KBM-7 (cell line): Measurements from ENCODE around the gene RPL31.

ENCODE experiments used
- DNase-seq: peaks from one replicate; pipeline ENCODE4 v3.0.0-alpha.2; 2015
- in situ Hi-C: fragments of 300-500 bp; cut with MboI; formaldehyde crosslinking; loops from 2 replicates; pipeline ENCODE4 v1.14.3; 2020; ENCODE audit warnings: low sequenced_read_pairs, low pct_unique_long_range_greater_than_20kb, mixed read lengths

The RPL31 gene

DNA sequence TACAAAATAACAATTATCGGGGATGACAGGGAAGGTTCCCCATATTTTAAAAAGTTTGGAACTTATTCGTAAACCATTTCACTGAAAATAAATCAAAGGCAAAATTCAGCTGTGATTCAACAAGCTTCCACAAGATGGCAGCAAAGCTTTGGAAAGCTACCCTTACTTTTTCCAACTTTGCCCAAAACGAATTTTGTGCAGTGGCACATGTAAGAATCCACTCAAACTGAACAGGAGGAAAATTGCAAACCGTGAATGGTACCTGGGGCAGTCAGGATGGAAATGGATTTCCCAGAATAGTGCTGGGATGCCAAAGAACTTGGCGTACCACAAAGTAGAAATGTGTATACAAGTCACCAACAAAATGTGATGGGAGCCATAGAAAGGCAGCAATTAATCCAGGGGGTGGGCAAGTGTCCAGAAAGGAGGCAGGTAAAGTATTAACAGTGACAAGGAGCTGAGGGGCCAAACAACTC, 10.7 kb downstream of the RPL31 start:
- DNase-seq, result peak; percentile 73
- in situ Hi-C loops, result no loop called here

DNA sequence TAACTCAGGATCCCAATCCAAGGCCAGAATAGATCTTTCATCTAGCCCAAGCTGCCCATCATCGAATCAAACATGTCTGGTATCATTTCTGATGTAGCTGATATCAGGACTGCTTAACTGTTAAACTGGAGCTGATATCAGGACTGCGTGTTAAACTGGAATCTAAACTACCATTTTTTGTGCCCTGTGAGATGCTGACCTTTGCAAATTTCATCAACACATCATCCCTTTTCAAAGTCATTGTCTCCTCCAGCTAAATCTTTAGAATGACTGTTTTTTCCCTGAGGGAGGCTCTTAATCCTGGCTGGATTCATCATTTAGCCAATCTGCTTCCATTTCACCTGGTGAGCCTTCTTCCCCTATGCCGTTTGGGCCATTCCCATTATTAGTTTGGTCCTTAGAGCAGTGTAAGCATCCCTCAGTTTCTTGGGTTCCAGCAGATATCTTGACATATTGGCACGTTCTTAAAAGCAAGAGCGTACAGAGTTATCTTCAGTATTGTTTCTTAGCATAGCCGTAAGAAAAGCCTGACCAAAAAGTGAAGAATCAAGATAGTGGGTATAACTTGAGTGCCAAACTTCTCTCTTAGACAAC, 12.3 kb downstream of the RPL31 start:
- DNase-seq, result no peak
- in situ Hi-C loops, result no loop called here

DNA sequence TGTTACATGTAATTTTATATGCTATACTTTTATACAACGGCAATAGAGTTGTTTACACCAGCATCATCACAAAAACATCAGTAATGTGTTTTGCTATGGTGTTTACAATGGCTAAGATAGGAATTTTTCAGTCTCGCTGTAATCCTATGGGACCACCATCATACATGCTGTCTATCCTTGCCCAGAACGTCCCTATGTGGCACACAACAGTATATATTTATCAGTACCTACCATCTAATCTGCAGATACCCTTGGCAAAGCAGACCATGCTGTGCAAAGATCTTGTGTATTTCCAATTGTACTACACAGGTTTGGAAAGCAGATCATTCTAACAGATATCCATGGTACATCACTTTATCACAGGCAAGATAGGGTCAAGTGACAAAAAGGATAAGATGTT, 15.3 kb downstream of the RPL31 start:
- no peak for DNase-seq
- in situ Hi-C loops, result no loop called here

DNA sequence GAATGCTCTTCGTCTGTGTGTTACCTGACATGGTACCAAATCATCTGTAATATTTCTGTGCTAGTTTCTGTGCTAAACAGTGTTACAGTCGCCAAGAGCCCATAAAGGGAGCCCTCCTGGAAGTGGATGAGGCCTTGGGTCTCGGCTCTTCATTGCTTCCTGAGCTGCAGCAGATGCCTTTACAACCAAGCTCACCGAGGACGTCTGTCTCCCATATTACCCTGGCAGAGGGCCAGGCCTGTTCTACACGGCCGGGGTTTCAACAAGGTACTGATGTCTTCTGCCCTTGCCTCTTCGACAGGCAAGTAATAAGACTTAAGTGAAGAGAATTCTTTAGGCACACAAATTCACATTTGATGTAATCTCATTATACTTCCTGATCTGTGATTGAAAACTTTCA, 16.8 kb downstream of the RPL31 start:
- no peak for DNase-seq
- in situ Hi-C loops, result no loop called here

DNA sequence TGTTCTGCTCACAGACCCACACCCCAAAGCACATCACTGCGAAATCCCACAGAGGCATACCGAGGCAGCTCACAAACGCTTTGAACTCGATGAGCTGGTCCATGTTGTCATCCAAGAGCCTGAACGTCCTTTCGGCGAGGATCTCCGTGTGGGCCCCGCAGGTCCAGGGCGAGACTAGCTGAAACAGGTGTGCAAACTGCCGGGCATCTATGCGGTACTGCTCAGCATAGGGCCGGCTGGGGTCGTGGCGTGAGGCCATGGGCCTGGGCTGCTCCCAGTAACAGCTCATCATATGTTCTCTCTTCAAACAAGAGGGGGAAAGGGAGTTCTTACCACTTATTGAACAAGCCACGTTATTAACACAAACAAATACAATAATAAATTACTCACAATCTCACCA, 20.1 kb downstream of the RPL31 start:
- in situ Hi-C loops, result loop anchor here (10.0 kb wide), 1 partner anchor 133 kb away; the partner anchor contains the start of gene TBC1D8
- DNase-seq, result no peak

DNA sequence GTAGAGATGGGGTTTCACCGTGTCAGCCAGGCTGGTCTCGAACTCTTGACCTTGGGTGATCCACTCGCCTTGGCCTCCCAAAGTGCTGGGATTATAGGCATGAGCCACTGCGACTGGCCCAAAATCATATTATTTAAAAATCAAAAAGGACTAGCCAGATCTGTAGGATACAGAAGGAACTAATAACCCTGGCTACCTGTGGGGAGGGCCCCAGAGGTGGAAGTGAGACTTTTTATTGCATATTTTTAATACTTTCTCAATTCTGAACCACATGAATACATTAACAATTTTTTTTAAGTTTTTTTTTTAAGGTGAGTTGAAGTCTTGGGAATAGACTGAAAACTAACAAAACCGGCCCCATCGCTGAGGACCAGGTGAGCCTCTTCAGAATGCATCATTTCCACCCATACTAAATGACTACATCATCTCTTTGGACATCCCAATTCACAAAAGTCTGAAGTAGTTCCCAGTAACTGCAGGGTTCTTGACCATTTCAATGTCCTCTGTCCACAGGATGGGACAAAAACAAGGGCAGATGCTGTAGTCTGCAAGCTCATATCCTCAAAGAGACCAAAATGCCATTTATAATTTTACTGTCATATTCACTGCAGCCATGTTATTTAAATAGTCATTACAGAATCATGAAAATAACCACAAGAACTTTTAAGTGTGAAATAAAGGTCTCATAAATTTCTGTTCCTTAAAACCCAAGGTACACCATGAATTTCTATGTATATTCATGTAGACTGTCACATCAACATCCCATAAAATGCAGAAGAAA, 21.4 kb downstream of the RPL31 start:
- in situ Hi-C loops, result loop anchor here (10.0 kb wide), 1 partner anchor 131 kb away; the partner anchor contains the start of gene TBC1D8
- no peak for DNase-seq

DNA sequence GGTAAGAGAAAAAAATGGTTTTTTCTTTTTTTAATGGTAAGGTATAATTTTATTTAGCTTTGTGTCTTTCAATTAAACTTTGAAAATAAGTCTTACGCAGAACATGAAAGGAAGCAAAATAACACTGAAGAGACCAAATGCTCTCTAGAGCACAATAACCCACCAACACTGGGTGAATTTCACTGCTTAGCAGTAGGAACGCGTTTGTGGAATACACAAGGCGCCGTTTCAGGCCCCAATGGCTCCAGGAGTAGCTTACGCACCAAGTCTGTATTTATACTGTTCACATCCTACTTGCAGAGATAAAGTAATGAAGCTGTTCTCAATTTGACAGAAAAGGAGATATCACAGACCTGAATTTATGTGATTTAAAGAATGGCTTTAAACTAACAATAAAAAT, 23.5 kb downstream of the RPL31 start:
- DNase-seq, result no peak
- in situ Hi-C loops, result loop anchor here (10.0 kb wide), 1 partner anchor 129 kb away; the partner anchor contains the start of gene TBC1D8

DNA sequence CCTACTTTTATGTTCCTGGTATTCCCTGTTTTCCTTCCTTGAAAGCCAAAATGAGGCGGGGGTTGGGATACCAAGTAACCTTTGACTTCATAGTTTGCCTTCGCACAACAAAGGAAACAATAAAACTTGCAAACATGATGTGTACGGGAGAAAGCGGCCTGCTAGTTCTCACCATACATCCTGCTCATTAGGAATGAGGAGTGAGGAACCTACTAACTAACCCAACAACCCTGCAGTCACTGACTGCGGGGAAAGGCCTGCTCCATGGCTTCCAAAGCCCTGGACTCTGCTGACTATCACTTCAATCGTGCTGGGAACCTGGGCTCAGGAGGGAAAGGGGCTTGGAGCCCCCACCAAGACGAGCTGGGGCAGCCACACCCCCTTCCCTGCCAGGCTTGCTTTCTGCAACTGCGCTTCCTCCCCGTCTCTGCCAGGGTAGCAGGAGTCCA, 24.2 kb downstream of the RPL31 start:
- no peak for DNase-seq
- in situ Hi-C loops, result loop anchor here (10.0 kb wide), 1 partner anchor 129 kb away; the partner anchor contains the start of gene TBC1D8

DNA sequence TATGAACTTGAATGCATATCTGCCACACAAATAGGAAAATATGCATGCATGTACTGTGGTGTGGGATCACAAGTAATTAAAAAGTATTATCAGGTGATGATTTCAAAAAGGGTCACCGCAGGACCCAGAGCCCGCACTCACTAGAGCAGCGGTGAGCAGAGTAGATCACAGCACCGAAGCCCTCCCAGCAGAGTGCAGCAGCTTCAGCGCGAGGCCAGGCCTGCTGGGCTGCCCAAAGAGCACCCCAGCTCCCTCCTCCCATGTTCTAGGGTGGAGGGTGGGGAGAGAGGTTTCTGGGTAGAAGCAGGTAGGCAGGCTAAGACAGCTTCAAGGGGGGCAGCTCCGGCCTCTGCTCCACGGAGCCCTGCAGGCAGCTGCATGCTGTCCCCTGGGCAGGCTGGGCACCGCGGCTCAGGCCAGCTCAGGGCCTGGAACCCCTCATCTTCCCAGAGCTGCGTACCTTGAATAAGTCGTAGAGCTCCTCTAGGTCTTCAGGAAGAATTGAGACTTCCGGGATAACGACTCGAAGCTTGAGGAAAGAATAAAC, 24.9 kb downstream of the RPL31 start:
- DNase-seq, result no peak
- in situ Hi-C loops, result loop anchor here (10.0 kb wide), 1 partner anchor 128 kb away; the partner anchor contains the start of gene TBC1D8

DNA sequence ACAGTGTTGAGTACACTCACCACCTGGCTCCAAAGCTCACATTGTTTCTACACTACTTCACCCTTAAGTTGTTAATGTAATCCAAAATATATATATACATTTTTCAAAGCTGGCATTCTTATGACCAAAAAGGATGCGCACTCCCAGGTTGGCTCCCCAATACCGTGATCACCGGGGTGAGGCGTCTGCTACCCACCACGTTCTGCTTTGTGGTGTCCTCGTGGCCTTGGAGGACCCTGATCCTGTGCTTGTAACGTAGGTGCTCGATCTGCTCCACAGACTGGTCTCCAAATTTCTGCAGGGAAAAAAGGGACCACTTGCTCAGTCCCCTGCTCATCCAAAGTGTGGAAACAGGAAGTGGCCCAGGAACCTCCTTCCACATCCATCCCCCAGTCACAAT, 25.8 kb downstream of the RPL31 start:
- in situ Hi-C loops, result loop anchor here (10.0 kb wide), 1 partner anchor 127 kb away; the partner anchor contains the start of gene TBC1D8
- no peak for DNase-seq

DNA sequence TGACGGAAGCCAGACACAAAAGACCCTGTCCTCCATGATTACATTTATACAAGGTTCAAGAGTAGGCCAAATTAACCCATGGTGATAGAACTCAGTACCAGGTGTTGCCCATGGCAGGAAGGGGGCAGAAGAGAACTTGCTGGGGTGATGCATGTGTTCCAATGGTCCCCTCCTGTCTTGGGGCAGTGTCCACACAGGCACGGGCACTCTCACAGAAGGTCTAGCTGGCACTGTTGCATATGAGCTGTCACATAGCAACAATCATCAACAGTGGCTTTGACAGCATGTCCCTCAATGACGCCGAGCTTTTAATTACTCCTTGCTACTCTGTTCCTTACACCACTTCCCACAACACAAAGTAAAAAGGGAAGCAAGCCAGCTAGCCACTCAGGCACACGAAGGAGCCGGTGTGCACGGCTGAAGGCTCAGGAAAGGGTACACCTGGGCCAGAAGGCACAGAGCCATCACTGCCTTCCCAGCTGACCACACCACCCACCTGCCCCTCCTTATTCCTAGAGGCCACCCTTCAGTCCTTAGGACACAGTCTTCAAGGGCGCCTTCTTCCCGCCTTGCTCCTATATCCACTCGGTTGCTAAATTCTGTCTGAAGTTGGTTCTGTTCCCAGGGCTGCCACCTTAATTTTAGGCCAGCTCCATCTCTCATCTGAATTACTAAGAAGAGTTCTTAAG, 28.9 kb downstream of the RPL31 start:
- in situ Hi-C loops, result no loop called here
- peak; percentile 47 for DNase-seq

DNA sequence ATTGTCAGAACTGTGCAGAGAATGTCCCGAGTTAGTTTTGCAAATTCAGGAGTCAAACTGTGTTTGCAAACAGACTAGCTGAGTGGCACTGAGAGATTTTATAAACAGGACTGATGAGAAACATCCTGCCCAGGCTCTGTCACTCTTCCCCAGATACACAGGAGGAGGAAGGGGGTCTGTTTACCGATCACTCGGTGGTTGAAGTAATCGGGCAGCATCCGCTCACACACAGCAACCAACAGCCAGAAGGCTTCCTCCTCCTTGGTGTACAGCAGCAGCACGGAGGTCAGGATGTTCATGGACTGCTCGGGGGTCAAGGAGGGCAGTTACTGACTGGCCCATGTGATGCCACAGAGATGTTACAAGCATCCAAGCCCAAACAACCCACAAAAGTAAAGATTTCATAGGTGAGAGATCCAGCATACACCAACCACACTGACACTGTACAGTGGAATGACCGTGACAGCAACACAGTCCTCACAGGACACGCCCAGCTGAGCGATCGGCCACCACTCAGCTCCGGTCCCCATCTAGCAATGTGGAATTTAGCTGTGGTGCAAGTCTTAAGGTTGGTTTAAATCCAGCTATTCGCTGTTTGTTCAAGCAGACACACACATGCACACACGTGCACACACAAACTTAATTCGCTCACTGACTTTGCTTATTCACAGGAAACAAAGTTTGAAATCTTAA, 30.1 kb downstream of the RPL31 start:
- in situ Hi-C loops, result no loop called here
- no peak for DNase-seq

DNA sequence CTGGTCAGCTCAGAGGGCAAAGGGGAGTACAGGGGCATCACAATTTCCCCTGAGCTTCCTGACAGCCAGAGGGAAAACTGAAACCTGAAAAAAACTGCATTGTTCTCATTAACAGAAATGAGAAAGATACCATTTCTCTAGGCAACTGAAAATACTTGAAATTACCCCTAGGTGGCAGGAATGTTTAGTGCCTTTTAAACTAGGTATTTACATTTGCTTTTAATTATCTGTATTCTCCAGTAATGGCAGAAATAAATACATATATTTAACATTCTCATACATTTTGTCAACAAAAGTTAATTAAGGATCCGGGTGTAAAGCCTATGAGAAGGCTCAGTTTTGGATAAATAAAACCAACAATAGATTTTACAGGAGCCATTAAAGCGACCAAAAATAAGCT, 34.5 kb downstream of the RPL31 start:
- peak; percentile 25 for DNase-seq
- in situ Hi-C loops, result no loop called here

DNA sequence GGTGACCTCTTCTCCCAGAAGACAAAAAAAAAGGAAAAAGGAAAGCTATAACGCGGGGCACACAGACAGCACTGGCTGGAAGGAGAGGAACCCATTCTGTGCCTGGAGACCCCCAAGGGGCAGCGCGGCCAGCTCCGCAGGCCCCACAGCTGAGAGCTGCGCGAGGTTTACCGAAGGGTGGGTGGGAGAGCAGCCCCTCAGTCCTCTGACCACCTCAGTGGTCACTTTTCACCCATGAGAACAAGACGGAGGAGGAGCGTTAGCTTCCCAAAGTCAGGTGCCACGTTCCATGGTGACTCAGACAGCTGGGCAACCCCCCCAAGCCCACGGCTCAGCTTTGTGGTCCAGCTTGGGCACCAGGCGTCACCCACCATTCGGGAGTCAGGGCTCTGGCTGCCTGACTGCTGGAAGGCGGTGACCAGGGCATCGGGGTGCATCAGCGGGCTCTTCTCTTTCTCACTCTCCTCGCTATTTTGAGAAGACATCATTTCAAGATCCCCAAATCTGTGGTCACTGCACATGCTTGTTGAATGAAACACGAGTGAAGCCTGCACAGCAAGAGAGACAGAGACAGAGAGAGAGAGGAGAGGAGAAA, 35.2 kb downstream of the RPL31 start:
- DNase-seq, result no peak
- in situ Hi-C loops, result no loop called here

DNA sequence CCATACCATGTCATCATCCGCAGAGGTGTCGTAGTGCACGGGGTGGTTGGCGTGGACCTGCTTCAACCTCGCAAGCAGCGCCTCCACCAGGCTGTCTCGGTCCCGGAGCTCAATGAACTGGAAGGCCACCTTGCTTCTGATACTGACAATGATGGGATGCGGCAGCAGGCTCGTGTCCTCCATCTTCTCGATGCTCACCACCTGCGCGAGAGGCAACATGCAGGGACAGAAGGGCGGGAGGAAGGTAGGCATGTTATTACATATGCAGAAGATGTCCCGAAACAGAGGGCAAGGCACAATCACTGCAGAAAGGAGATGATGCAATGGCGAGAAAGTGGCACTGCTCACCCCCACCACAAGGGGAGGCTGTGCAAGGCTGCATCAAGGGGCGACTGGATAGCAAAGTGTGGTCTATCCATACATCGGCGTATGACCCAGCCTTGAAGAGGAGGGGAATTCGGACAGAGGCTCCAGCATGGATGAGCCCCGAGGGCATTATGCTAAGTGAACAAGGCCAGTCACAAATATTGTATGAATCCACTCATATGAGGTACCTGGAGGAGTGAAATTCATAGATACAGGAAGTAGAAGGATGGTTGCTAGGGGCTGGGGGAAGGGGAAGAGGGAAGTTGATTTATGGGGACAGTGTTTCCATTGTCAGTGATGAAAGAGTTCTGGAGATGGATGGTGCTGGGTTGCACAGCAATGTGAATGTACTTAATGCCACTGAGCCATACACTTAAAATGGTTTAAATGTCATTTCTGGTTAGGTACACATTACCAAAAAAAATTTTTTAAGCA, 36.6 kb downstream of the RPL31 start:
- in situ Hi-C loops, result no loop called here

DNA sequence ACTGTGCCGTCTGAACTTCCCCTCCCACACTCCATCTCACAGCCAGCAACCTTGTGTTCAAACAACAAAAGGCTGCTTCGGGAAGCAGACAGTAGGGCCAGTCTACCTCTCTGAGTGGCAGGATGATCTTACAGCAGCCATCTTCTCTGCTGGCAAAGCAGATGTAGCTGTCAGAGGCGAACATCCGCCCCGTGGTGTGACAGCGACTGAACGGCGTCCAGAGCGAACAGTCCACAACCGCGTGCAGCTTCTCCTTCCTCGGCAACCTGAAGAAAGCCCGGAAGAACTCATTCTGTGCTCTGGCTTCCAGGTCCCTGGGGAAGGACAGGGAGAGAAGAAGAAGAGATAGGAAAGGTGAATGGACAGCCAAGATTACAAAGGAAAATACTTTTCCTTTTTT, 38.0 kb downstream of the RPL31 start:
- no peak for DNase-seq
- in situ Hi-C loops, result no loop called here

More for the DNA sequence above, 36.6 kb downstream of the RPL31 start:
- peak; percentile 82 for DNase-seq

DNA sequence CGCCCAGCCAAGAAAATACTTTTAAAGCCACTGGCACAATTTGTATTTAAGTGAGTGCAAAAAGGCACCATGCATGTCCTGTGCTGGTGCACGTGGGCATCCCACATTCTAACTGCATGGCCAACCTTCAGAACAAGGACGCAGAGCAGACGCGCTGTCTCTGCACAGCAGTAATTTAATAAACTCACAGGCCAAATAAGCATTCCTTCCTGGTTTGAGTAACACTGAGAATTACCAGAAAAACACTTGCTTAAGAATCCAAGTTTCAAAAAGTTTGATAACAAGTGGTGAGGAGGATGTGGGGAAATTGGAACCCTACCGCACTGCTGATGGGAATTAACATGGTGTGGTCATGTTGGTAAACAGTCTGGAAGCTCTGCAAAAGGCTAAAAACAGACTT, 38.7 kb downstream of the RPL31 start:
- in situ Hi-C loops, result no loop called here

DNA sequence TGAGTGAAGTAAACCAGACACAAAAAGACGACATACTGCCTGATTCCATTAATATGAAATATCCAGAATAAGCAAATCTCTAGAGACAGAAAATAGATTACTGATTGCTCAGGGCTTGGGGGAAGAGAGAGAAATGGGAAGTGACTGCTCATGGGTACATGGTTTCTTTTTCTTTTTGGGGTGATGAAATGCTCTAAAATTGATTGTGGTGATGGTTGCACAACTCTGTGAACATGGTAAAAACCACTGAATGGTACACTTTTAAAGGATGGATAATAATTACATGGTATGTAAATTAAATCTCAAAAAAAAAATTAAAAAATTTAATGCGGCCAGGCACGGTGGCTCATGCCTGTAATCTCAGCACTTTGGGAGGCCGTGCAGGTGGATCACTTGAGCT, 39.3 kb downstream of the RPL31 start:
- in situ Hi-C loops, result no loop called here
- DNase-seq, result peak; percentile 32

More for the DNA sequence above, 38.7 kb downstream of the RPL31 start:
- DNase-seq, result no peak
